Measurements from ENCODE around the gene METRN.
A peak's percentile ranks its signal among the peaks of the same experiment; 100 is the strongest.

Gene METRN

DNA sequence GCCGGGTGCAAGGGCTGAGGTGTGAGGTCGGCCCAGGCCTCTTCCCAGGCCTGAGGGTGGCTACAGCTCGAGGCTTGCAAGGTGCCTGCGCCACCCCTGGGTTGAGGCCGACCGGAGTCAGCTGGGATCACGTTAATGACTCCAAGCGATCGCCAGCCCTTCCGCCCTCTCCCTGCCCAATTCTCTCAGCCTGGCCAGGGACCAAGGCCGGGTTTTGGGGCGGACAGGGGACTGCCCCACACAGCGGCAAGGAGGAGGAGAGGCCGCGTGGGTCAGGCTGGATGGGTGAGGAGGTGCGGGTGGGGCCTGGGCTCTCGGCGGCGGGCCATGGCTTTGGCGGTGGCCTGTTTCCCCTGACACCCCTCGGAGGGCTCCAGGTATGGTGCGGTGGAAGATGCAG lies 21.6 kb upstream of the METRN start:
- no peak for DNase-seq

- no peak for DNase-seq
Observed at GRCh38 chr16:693766-694165, 21.2 kb upstream of the METRN start.

DNA sequence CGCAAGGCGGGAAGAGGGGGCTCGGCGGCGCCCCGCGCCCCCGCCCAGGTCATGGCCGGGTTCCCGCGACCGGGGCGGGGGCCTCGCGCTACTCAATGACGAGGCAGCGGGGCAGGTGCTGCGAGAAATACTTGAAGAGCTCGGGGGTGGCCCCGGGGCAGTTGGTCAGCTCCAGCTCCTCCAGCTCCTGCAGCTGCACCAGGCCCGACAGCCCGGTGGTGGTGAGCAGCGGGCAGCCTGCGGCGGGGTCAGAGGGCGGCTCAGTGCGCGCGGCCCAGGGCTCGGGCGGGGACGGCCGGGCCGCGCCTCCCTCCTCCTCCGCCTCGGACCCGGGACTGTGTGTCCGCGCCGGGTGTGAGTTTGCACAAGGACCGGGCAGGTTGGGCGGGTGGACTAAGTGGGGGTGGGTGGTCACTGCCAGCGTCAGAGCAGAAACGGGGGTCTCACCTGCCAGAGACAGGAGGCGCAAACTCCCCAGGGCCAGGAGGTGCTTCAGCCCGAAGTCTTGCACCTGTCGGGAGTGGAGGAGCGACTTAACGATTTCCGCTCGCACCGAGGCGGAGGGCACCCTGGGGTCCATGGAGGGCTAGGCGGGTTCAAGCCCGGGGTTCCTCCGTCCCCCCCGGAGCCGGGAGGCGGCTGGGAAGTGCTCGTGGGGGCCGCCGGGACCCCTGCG lies 20.6 kb upstream of the METRN start:
- no peak for DNase-seq

GRCh38 chr16:694863-695354 lies 20.0 kb upstream of the METRN start:
- DNase-seq: no peak

- DNase-seq: peak; percentile 69
Observed at GRCh38 chr16:695355-696089, 19.4 kb upstream of the METRN start.

DNA sequence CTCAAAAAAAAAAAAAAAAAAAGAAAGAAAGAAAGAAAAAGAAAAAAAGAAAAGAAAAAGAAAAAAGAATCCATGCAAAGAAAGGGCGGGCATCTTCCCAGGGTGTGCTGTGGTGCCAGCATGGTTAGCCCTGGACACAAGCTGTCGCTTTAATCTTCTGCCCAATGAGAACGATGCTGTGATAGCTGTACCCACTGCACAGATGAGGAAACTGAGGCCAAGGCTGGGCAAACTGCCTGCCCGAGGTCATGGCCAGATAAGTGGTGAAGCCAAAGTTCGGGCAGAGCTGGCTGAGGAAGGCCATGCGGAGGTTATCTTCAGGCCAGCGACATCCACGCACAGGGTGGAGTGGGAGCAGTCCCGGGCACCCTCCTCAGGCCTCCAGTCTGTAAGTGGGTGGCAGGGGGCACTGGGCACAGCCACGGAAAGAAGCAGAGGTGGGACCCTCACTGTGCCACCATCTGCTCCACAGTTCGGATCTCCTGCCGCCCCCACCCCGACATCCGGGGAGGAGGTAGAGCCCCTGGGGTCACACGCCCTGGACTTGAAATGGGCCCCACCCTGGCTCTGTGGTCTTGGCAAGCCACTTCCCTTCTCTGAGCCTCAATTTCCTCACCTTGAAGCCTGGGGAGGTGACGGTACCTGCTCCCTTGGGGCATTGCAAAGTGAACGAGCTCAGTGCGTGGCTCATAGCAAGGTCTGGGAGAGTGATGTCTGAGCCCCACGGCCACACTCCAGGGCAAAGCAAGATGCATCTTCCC lies 15.8 kb upstream of the METRN start:
- no peak for DNase-seq

DNA sequence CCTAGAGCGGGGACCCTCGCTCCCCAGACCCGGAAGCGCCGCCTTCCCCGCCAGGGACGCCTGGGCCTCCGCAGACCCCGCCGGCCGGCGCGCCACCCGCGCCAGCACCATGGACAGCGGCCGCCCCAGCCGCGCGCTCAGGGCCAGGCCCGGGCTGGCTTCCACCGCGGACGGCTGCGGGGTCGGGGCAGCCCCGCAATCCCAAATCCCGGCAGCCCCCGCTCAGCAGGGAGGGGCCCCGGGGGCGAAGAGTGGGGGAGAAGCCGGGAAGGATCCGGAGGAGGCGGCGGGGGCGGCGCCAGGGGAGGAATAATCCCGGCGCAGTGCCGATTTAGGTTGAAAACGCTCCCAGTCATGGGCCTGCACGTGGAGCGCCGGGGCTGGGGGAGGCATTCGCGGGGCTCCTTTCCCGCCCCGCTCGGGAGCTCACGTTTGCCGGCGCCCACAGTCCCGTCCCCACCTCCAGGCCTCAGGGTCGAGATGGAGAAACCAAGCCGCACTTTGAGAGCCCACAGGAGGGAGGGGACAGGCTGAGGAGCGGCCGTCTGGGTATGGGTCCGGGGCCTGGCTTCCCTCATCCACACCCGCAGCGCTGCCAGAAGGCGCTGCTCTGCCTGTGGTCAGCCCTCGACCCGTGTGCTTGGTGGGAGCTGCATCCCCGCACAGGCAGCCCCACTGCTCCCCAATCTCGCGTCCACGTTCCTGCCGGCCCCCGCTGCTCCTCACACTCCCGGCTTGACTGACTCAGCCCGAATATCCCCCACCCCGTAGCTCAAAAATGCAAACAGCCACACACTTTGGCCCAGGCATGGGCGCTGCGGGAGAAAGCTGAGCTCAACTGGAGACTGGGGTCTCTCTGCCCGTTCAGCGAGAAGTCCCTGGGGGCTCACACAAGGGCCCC lies 14.0 kb upstream of the METRN start:
- DNase-seq: no peak

- no peak for DNase-seq
Observed at GRCh38 chr16:702341-702740, 12.6 kb upstream of the METRN start.

DNA sequence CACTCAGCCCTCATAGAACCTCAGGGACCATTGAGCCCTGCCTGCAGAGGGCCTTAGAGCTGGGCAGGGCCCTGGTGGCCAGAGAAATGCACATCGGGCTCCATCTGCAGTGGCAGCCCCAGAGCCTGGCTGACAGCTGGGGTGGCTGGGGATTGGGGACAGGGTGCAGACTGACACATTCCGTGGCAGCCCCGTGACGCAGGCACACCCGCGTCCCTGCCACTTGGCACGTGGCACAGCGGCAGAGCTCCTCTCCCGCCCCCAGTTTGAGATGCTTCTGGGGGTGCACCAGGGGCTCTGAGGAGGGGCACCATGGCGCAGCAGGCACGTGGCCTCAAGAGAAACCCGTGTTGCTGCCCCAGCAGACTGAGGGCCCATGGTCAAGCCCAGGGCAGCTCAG lies 11.5 kb upstream of the METRN start:
- no peak for DNase-seq

GRCh38 chr16:704047-704446 lies 10.9 kb upstream of the METRN start:
- no peak for DNase-seq

- no peak for DNase-seq
Observed at GRCh38 chr16:704552-705380, 10.2 kb upstream of the METRN start.

- DNase-seq: no peak
Observed at GRCh38 chr16:705431-706188, 9.3 kb upstream of the METRN start, which contains the start of gene FBXL16. Gene FBXL16 (minus strand): TSS chr16:705801. CDS start chr16:697405, 8,396 bp downstream.

GRCh38 chr16:706189-707061 lies 8.5 kb upstream of the METRN start:
- no peak for DNase-seq

DNA sequence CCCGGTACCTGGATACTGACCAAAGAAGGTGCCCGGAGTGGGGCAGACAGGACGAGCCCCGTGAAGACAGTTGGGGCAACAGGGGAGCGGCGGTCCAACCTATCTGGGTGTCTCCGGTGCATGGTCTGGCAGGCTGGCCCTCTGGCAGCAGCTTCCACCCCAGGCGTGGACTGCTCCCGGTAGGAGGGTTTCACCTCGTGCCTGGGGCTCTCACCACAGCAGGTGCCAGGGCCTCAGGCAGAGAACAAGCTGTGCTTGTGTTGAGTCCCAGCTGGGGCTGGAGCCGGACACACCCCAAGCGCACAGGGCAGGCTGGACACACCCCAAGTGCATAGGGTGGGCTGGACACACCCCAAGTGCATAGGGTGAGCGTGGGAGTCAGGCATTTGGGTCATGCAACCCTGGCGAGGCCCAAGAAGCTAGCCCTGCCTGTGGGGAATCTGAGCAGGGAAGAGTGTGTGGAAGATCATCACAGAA lies 7.8 kb upstream of the METRN start:
- no peak for DNase-seq

DNA sequence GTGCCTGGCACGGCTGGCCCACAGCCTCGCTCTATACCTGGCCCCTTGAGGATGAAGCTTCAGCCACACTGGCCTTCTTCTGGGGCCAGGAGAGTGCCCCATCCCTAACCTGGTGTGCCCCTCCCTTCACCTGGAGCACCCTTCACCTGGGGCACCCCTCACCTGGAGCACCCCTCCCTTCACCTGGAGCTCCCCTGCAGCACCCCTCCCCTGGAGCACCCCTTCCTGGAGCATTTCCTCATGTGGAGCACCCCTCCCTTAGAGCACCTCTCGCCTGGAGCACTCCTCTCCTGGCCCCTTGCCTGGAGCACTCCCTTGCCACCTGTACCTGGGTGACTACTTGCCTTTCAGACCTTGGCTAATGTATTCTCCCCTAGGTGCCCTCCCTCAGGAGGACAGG lies 6.9 kb upstream of the METRN start:
- DNase-seq: no peak

DNA sequence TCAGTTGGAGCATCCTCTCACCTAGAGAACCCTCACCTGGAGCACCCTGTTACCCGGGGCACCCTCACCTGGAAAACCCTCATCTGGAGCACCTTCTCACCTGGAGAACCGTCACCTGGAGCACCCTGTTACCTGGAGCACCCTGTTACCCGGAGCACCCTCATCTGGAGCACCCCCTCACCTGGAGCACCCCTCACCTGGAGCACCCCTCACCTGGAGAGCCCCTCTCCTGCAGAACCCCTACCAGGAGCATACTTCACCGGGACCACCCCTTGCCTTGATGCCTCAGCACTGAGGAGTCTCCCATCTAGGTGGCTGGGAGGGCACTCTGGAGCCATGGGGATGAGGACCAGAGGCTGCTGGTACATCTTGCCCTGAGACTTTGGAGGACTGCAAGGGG lies 6.0 kb upstream of the METRN start:
- no peak for DNase-seq

DNA sequence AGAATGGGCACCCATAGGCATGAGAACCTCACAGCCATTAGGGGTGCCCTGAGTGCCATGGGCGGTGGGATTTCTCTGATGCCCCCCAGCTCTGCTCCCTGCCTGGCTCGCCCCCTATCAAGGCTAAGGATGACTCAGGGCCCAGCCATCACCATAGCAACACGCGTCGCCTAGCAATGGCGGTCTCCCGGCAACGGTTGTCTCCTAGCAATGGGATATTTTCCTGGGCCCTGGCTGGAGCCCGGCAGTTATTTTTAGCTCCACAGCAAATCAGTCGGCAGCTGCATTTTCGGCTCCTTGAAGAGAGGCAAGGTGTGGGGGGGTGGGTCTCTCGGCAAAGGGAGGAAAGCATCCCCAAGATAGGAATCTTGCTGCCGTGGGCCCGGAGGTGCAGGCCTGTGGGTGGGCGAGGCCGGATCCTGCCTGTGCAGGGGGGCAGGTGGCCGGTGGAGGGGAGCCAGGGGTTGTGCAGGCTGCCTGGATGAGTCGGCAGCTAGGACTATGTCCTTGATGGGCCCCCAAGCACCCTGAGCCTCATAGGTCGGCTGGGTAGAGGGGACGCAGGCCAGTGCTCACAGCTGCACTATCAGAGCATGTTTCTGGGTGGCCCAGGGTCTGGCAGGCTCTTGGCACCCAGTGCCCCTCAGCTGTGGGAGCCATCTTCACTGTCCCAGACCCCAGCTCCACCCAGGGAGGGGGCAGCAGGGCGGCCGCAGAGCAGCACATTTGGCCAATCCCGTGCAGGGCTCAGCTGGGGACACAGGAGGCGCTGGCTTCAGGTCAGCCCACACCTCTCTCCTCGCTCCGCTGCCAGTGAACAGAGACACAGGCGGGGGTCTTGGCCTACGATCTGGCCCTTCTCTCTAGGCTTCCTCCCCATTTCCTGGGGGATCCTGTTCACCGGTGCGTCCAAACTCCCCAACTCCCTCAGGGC lies 5.1 kb upstream of the METRN start:
- peak; percentile 65 for DNase-seq

- no peak for DNase-seq
Observed at GRCh38 chr16:710500-711075, 4.3 kb upstream of the METRN start.
